NCI-H2107 treated with DMSO at 0.1 percent for 48 hours (cell line): ENCODE results near the gene ATF6.

Experiments used
- DNase-seq: peaks from one replicate; lab custom pipeline; 2025; ENCODE audit not compliant: unreplicated experiment; lab: John Stamatoyannopoulos, UW

ATF6 gene

DNA sequence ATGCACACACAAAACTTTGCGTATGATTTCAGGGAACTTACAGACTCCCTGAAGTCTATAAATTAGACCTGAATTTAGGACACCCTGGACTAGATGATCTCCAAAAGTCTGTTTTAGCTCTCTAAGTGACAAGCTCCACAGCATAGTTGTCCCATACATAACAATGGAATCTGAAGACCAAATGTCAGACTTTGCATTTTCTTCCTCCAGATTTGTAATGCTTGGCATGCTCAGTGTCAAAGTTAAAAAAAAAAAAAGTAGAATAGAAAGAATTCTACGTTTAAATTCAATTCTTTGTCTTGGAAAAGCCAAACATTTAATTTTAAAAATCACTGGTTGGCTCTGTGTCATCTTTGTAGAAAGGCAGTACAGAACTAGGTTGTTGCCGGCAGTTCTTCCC, 190.8 kb downstream of the ATF6 start:
- no peak for DNase-seq

DNA sequence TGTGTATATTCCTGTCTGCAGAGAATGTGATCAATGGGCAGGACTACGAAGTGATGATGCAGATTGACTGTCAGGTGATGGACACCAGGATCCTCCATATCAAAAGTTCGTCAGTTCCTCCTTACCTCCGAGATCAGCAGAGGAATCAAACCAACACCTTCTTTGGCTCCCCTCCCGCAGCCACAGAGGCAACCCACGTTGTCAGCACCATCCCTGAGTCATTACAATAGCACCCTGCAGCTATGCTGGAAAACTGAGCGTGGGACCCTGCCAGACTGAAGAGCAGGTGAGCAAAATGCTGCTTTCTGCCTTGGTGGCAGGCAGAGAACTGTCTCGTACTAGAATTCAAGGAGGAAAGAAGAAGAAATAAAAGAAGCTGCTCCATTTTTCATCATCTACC, 192.3 kb downstream of the ATF6 start:
- DNase-seq: no peak

DNA sequence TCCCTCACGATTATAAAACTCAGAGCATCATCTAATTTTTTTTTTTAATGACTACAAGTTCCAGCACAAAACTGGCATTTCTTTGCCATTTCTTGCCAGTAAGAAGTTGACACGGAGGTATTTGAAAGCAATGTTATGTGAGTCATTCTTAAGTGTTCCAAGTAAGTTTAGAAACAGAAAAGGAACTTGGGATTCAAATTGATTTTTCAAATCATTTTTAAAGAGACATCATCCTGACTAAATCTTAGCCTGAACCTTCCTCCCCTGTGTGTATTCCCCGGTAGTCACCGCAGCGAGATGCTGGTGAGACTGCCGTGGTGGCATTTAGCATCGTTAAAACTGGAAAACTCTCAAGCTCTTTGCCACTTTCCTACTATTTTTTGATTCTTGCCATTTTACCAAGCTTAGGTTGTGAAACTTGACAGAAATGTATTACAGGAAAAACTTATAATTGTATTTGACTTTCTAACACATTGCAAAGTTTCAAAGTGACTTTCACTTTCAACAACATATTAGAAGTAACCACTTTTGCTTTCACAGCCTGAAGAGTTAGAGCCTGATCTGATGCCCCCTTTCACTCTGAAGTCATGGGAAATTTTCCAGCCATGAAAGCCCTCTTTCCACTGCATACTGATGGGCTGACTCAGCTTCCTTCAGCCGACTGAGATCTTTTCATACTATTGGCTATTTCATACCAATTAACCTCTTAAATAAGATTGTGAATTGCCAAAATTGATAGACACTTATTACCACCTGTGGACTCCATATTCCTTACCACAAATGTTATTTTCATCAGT, 196.2 kb downstream of the ATF6 start:
- no peak for DNase-seq

DNA sequence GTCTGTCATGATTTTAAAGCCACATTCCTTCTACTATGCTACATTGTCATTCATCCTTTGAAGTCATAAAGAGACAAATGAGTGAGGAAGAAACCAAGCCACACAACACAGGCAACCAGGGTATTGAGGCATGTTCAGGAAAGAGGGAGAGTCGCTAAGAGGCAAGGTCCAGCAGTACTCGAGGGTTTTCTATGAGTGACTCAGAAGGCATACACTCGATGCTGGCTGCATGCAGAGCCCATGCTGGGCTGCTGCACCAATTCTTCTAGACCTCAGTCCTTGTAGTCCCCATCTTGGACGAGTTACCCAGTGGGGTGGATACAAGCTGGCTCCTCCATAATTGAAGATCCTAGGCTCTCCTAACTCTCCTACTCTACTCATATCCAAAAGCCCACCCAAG, 199.9 kb downstream of the ATF6 start:
- no peak for DNase-seq

DNA sequence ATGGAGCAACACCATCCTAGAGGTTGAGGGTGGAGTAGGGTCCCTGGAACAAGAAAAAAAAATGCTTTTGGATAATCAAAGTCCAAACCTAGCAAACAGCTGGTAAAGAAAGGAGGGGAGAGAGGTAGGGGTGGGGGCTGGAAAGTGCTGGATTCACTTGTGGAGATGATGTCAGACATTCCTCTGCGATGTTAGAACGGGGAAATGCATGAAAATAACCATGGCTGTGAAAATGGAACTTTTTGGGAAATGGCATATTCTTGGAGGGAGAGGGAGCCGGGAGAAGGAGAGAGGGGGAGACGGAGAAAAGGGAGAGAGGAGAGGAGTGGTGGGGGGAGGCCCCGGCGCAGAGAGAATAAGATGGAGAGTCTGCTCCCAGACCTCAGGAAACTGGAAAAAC, 203.9 kb downstream of the ATF6 start:
- DNase-seq: no peak

DNA sequence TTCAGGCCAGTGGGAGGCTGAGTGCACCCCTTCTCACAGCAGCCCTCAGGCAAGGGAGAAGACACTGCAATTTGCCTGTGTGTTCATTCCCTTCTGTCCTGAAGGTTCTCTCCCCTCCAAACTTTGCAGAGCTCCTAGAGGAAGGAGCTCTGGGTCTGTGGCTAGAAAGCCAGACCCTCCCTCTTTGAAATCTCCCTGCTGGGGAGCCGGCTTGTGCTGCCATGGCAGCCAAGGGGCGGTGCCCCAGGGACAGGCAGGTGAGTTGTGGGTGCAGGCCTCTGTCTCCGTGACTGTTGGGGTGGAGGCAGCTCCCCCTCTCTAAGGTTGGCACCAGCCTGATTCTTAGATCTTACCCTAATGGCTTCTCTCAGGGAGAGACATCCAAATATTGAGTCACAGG, 204.5 kb downstream of the ATF6 start:
- no peak for DNase-seq

DNA sequence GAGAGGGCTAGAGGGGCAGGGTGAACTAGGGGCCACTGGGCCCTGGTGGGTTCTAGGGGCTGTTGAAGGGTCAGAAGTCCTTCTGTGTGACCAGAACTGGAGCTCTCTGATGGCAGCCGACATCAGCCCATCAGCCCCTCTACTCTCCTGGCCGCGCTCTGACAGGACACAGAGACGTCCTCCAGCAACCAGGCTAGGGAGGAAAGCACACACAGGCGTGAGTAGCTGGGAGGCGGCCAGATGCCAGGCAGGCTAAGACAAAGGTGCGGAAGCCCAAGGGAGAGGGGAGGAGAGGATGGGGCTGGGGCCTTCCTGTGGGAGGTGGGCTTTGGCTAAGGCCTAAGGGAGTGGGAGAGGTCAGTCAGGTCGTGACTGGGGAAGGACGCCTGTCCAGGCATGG, 206.7 kb downstream of the ATF6 start:
- DNase-seq: no peak

DNA sequence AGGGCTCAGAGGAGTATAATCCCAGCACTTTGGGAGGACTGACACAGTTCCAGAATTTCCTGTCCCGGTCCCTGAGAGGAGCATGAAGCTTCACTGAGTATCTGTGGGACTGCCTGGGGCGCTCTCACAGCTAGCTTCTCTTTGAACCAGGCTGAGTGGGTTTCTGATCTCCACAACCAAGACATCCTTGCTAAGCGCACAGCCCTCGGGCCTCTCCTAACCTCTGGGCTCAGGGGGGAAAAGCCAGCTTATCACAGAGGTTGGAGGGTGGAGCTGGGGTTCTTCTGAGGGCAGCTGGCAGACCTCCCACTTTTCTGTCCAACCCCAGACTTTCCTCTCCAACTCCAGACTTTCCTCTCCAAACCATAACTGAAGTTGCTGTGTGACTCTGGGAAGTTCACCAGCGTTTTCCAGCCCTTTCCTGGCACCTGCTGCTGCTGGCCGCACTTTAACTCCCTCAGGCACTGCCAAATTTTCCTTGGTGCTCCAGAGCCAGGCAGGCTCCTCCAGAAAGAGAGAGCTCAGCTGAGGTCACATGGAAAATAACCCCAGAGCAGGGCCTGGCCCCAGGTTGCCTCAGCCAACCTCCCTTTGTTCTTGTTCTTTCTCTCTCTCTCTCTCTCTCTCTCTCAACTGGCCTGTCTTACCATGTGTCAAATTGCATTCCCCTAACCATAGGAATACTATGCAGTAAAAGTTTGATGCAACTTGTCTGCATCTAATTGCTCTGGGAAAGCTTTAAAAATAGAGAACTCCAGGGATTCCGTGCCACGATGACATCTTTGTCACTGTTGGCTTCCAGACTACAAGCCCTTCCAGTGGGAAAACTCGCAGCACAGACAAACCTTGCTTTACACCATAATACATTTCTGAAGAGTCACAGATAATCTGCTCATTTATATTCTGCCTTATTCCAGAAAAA, 208.1 kb downstream of the ATF6 start:
- no peak for DNase-seq

DNA sequence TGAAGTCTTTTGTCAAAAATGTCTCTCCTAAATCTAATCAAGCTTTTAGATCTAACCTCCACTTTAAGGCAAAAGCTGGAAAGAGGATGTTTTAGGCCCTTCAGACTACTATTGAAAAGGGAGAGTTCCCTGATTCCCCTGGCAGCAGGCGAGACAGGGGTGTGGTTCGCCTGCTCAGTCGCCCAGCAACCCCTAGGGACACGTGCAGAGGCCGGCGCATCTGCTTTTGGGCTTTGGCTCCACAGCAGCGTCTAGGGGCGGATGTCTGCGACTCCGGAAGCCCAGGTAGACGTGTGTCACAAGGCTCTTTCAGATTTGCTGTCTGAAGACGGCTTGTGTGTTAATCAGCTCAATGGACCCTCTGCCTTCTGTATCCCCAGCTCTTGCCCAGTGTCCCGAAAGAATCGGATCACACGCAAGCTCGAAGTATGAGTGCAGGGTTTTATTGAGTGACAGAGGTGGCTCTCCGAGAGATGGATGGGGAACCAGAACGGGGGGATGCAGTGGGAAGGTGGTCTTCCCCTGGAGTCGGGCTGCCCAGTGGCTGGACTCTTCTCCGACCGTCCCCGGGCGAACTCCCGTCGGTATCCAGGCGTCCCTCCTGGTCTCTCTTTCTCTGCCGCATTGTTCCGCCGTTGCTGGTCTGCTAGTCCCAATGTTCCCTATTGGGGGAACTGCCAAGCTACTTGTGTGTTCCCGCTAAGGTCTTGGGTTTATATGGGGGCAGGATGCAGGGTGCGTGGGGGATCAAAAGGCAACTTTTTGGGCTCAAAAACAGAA, 212.1 kb downstream of the ATF6 start:
- DNase-seq: no peak

DNA sequence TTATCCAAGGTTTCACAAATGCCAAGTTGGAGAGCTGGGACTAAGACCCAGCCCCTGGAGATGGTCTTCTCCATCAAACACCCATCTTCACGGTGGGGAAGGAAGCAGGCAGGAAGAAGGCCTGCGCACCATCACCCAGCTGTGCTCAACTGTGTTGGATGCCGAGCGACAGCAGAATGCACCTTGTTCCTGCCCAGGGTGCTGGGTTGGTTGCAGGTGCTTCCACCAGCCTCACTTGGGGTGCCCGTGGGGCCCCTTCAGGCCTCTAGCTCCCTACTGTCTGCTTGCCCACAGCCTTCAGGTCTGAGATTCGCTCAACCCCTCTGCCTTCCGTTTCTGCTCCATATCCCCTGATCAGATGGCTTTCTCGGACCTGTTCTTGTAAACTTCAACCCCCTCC, 215.0 kb downstream of the ATF6 start:
- DNase-seq: no peak

DNA sequence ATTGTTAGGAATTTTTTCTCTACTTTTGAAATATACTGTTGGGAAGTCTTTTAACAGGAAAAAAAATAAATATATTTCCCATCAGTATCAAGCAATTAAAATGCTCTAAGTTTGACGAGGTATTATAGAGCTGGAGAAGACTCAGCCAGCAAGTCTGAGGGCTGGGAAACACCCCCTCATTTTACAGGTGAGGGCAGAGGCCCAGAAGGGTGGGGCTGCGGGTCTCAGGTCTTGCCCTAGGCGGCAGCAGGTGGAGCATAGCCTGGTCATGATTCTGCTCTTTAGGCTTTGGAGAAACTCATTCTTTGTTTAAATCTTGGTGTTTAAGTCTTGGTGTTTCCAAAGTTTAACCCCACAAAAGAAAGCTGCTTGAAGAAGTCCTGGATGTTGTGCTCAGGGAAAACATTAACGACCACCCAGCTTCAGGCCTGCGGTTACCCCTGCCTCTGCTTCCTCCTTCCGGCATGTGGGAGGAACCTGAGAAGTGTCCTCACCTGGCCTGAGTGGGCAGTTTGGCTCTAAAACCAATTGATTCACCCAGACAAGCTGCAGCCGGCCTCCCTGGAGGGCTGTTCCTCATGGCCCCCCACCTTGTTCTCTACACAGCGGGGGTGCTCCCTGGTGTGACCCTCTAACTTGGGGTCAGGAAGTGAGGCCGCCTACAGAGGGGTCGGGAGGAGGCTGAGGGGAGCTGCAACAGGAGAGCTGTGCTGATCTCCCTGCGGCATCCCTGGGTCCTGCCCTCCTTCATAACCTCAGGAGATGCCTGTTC, 215.8 kb downstream of the ATF6 start:
- DNase-seq: no peak

DNA sequence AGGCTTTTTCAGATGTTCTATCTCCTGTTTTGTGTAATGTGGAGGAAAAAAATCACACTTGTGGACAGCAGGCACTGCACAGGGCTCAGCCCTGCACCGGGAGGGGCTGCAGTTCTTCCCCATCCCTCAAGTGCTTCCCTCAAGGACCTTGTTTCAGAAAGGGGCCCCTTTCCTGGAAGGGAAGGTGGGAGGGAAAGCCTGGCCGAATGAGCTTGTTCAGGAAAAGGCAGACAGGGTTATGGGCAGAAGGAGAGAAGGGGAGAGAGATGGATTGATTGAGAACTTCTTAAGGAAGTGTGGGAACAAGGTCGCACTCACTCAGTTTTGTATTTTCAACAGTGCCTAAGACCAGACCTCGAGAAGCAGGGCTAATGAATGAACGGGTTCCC, 216.4 kb downstream of the ATF6 start:
- no peak for DNase-seq

DNA sequence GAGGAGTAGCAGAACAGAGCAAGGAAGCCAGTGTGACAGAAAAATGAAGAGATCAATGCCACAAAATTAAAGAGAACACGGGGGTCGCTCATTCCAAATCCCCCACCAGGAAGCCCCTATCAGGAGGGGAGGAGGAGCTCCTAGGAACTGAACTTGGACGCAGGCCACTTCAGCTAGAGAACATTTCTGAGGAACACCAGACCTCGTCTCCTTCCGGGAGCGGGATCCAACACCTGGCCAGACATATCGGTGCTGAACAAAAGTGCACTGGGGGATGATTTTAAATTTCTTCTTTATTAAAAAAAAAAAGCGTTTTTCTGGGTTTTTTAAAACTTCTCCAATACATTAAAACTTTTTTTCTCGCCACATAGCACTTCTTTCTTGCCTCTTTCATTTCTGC, 216.8 kb downstream of the ATF6 start:
- DNase-seq: no peak

DNA sequence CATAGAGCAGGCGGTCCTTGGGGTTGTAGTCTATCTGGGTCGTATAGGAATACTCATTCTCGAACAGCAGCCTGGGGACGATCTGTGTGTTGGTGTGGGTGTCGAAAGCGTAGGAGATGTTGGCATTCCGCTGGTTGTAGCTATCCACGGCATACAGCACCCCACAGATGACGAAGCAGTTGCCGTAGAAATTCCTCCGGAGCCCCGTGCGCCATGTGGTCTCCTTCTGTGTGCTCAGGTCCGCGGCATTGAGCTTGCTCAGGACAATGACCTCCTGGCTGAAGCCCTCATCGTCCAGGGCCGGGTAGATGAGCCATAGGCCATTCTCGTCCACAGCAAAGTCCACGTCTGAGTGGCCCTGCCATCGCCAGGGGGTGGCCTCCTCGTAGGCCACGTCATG, 217.6 kb downstream of the ATF6 start:
- no peak for DNase-seq

DNA sequence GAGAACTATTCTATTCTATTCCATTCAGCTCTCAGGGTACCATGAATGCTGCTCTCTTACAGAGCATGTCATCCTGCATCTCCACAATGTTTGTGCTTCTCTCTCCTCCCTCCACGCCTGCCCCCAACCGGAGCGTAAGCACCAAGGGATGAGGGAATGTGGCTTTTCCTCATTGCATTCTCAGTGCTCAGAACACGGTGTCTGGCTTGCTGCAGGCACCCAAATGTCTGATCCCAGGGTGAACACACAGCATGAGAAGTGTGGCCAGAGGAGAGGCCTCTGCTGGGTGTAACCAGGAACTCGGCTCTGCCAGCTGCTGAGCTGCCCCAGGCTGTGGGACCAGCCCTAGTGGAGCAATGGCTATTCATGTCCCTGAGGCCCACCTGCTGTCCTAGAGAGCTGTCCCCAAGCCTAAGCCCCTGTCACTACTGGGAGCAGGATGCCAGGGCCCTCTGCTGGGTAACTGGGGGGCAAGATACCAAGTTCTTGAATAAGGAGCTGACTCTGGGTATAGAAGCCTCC, 219.2 kb downstream of the ATF6 start:
- no peak for DNase-seq

DNA sequence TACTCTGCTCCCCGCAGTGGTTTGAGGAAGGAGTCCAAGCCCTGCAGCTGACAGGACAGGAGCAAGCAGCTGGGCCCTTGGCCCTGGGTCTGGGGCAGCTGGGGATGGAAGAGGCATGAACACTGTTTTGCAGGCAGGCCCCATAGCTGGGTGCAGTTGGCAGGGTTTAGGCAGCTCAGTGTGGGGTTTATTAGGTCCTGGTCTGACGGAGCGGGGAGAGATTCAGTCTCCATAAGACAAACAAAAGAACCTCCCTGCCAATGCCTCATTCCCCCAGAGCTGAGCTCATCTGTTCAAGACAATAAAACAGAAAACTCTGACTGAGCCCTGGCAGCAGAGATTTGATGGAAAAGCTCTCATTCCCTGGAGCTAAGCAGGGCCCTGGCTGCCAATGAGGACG, 220.2 kb downstream of the ATF6 start:
- no peak for DNase-seq

DNA sequence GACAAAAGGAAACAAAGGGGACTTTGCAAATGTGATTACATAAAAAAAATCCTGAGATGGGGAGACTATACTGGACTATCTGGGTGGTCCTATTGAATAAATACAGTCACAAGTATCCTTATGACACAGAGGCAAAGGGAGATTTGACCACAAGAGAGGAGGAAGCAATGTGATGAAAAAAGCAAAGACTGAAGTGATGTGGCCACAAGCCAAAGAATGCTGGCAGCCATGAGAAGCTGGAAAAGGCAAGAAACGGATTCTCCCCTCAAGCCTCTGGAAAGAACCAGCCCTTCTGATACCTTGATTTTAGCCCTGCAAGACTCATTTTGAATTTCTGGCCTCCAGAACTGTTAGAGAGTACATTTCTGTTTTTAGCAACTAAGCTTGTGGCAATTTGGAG, 221.2 kb downstream of the ATF6 start:
- no peak for DNase-seq

DNA sequence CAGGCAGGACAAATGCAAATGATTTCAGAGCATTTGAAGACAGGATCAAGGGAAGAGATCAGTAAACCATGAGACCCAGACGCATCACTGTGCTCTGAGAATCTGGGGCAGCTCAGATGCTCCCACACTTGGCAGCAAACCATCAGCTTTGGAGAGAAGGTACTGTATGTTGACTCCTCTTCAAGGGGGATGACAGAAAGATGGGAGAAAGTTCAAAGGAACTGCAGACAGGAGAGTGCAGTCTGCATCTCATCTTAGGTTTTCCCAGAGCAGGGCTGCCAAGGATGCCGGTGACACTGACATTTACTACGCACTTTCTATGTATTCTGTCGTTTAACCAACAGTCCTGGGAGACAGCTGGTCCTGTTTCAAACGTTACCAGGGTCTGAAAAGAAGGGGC, 221.8 kb downstream of the ATF6 start:
- no peak for DNase-seq

DNA sequence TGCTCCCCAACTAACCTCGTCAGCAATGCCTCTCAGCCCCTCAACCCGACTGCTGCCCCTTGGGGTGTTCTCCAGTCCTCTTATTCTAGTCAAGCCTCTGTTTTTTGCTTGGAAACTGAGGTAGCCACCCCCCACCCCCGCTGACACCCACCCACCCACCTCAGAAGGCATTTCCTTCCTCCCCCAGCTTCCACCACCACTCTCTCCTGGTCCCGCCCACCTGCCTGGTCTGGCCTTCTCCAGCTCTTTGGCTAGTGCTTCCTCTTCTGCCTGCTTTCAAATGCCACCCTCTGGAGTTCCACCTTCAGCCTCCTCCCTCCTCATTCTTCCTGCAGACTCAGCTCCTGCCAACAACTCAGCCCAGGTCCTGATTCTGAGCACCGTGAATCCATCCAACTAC, 222.3 kb downstream of the ATF6 start:
- no peak for DNase-seq

DNA sequence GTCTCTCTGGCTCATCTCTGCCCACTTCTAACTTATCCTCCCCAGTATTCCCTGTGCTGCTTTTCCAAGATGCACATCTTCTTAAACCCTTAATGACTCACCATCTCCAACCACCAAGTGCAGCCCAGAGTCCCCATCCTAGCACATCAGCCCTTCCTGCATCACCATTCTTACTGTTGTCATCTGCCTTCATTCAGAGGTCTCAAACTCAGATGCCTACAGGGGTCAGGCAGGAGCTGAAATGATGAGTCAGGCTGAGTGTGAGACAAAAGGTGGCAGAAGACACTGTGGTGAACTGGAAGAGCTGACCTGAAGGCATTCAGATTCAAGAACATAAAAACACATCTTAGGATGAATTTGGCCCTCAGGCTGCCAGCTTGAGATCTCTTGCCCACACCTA, 223.0 kb downstream of the ATF6 start:
- DNase-seq: no peak

DNA sequence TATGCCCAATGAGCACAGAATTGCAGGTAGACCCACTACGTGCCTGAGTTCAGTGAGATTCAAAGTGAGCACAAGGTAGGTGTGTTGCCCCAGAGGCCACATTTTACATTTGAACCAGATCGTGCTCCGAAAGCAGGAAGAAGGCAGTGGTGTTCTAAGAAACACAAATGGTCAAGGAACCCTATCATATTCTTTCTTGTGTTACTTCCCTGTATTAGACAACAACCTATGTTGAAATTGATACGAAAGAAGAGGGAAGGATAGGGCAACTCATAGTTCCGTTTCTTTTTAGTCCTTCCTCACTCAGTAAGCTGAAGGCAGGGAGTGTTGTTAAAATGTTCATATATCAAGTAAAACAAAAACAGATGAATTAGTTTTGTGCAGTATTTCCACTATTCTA, 223.7 kb downstream of the ATF6 start:
- DNase-seq: no peak
